ENCODE results near the gene CLCN3. TPM values are rescaled to one million over a fixed set of nuclear protein-coding genes. Genes with fewer than 3 reads are reported as not detected.
"Not testable (repeated sequence)": the region's sequence is repeated elsewhere in the genome, so short reads cannot be mapped to it uniquely, and the experiment has no call there.

CLCN3 gene
- total RNA-seq, 1 experiment from 2014 or later = 63.0 TPM

GRCh38 chr4:169768385-169768784, 148.0 kb downstream of the CLCN3 start:
- no peak for DNase-seq (ENCODE audit: low spot score)
- intact Hi-C loops (cut with micrococcal nuclease; ENCODE audit: unreplicated experiment) = no loop called here
- ChIA-PET POLR2A (ENCODE audit: low non-redundant PET) (no interaction called here), CTCF (no interaction called here)
- no peaks in the 10 kb centered on the region for H3K36me3 ChIP-seq (ENCODE audit: insufficient read depth, low read length, poor library complexity, severe bottlenecking)
- no peak overlapping the region for H3K4me3 ChIP-seq (ENCODE audit: low read depth, low read length, poor library complexity, severe bottlenecking)
- no peak overlapping the region for H3K27ac ChIP-seq (ENCODE audit: low read depth, low read length, poor library complexity, severe bottlenecking)
- BruUV-seq (replicated peaks) = no TSS peak
- no peaks in the 10 kb centered on the region for H3K9me3 ChIP-seq (ENCODE audit: low read depth, low read length, poor library complexity, severe bottlenecking)
- no peak for TF ChIP-seq CTCF (conservative IDR thresholded peaks at IDR 0.05; ENCODE audit: low read depth, low read length)
- no peak for TF ChIP-seq EZH2 (IDR thresholded peaks at IDR 0.05; ENCODE audit: borderline replicate concordance, low read depth, low read length, poor library complexity, severe bottlenecking)
- no peaks in the 10 kb centered on the region for H3K27me3 ChIP-seq (replicated peaks; ENCODE audit: insufficient read depth, low read depth, low read length, poor library complexity)
- no peaks in the 10 kb centered on the region for H3K4me1 ChIP-seq (ENCODE audit: insufficient read depth, low read length, poor library complexity, severe bottlenecking)

DNA sequence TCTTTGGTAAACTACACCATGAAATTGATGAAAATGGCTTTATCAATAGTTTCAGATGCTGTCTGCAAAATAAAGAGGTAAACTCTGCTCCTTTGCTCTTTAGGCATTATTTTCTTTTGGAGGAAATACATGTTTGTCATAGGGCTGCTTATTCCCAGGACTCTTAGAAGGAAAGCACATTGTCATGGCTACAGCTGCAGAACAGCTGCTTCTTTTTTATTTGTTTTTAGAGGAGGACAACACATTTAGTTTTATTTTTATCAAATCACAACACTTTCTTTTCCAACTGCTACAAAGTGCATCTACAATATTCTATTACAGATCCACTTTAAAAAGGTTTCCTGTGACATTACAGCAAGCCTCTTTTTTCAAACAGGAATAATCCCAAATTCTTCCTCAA, 150.0 kb downstream of the CLCN3 start:
- no peak for TF ChIP-seq CTCF (conservative IDR thresholded peaks at IDR 0.05; ENCODE audit: low read depth, low read length)
- no TSS peak for BruUV-seq (replicated peaks)
- ChIA-PET POLR2A (ENCODE audit: low non-redundant PET) (no interaction called here), CTCF (no interaction called here)
- no peak overlapping the region for H3K4me3 ChIP-seq (ENCODE audit: low read depth, low read length, poor library complexity, severe bottlenecking)
- no peak for DNase-seq (ENCODE audit: low spot score)
- H3K36me3 ChIP-seq (ENCODE audit: insufficient read depth, low read length, poor library complexity, severe bottlenecking) = no peaks in the 10 kb centered on the region
- H3K4me1 ChIP-seq (ENCODE audit: insufficient read depth, low read length, poor library complexity, severe bottlenecking) = no peaks in the 10 kb centered on the region
- no peaks in the 10 kb centered on the region for H3K9me3 ChIP-seq (ENCODE audit: low read depth, low read length, poor library complexity, severe bottlenecking)
- H3K27me3 ChIP-seq (replicated peaks; ENCODE audit: insufficient read depth, low read depth, low read length, poor library complexity) = no peaks in the 10 kb centered on the region
- no peak overlapping the region for H3K27ac ChIP-seq (ENCODE audit: low read depth, low read length, poor library complexity, severe bottlenecking)
- intact Hi-C loops (cut with micrococcal nuclease; ENCODE audit: unreplicated experiment) = no loop called here

- H3K4me3 ChIP-seq (ENCODE audit: low read depth, low read length, poor library complexity, severe bottlenecking); H3K27ac ChIP-seq (ENCODE audit: low read depth, low read length, poor library complexity, severe bottlenecking); H3K9me3 ChIP-seq (ENCODE audit: low read depth, low read length, poor library complexity, severe bottlenecking); CTCF ChIA-PET; intact Hi-C loops (cut with micrococcal nuclease; ENCODE audit: unreplicated experiment); POLR2A ChIA-PET (ENCODE audit: low non-redundant PET); H3K4me1 ChIP-seq (ENCODE audit: insufficient read depth, low read length, poor library complexity, severe bottlenecking); H3K36me3 ChIP-seq (ENCODE audit: insufficient read depth, low read length, poor library complexity, severe bottlenecking); DNase-seq (ENCODE audit: low spot score); BruUV-seq (replicated peaks); H3K27me3 ChIP-seq (replicated peaks; ENCODE audit: insufficient read depth, low read depth, low read length, poor library complexity): not testable (repeated sequence)
These were observed 151.2 kb downstream of the CLCN3 start for GRCh38 chr4:169771556-169772080.

Other genes with a start within 250 kb of the CLCN3 start
- 12.9 and 13.7 TPM in 2 replicates for gene NEK1, start 8.0 kb upstream of the CLCN3 start, total RNA-seq (2021)
- gene HPF1, start 137.4 kb downstream of the CLCN3 start, total RNA-seq (2021) = 54.4 and 57.0 TPM in 2 replicates